H1 (cell line): ENCODE results near the gene TMEM232.

Experiments
- ATF2 ChIP-seq: IDR thresholded peaks from 2 replicates; pipeline ENCODE4 v1.6.1; 2012; ENCODE audit warnings: low read length, inconsistent platforms
- CHD1 ChIP-seq: IDR thresholded peaks from 2 replicates; pipeline ENCODE4 v1.6.1; 2012; ENCODE audit warnings: low read depth, low read length, improper control_type of control experiment
- GABPA ChIP-seq: IDR thresholded peaks from 2 replicates; pipeline ENCODE4 v1.6.1; 2011; ENCODE audit warnings: mild to moderate bottlenecking, low read length, moderate library complexity, borderline replicate concordance; ENCODE audit not compliant: insufficient read depth
- POLR2A ChIP-seq, 2 experiments: IDR thresholded peaks; 1 replicate in 1 of 2; 2 replicates in 1 of 2; pipeline ENCODE4 v1.6.1; 2011; ENCODE audit warnings: low read depth in 2 of 2, low read length in 2 of 2, mild to moderate bottlenecking in 2 of 2; ENCODE audit errors: control extremely low read depth in 1 of 2
- POLR2AphosphoS5 ChIP-seq: IDR thresholded peaks from 2 replicates; pipeline ENCODE4 v1.6.1; 2011; ENCODE audit warnings: low read depth, low read length
- TBP ChIP-seq: IDR thresholded peaks from 2 replicates; pipeline ENCODE4 v1.6.1; 2011; ENCODE audit warnings: low read depth, low read length, improper control_type of control experiment
- ZNF274 ChIP-seq: IDR thresholded peaks from 2 replicates; pipeline ENCODE4 v1.7.0; 2012; ENCODE audit warnings: low read length, borderline replicate concordance; ENCODE audit errors: extremely low read depth

GRCh38 chr5:110572729-110573128 lies 153.7 kb downstream of the TMEM232 start:
- TF ChIP-seq POLR2A (IDR thresholded peaks at IDR 0.05; ENCODE audit: control extremely low read depth in 1 of 2, low read depth in 2 of 2, low read length in 2 of 2) (no peak), POLR2AphosphoS5 (no peak), GABPA (no peak), CHD1 (no peak), TBP (no peak), ATF2 (no peak), ZNF274 (no peak)
